Stimulated activated CD4-positive, alpha-beta T cell treated with anti-CD3 and anti-CD28 coated beads, TNF-alpha, amount 100 ng/mL, for 1 hour (primary cell): ENCODE results near the gene NME9.
"Not testable (repeated sequence)": the region's sequence is repeated elsewhere in the genome, so short reads cannot be mapped to it uniquely, and the experiment has no call there.

Experiments used
- DNase-seq, 3 donors: peaks; one replicate each; pipeline ENCODE4 v3.0.0-alpha.2; 2020; ENCODE audit warnings: low read depth in 3 of 3, low spot score in 1 of 3

The NME9 gene

GRCh38 chr3:138329127-138329983 is at the start of gene NME9:
Gene NME9, minus strand, starts transcription at chr3:138329851. Its CDS starts 516 bp downstream, at chr3:138329335.
- DNase-seq, result peak; percentile 76 to 82 (median 78)

- DNase-seq, result no peak
Observed at GRCh38 chr3:138378990-138379389, 49.3 kb upstream of the NME9 start.

- DNase-seq, result no peak
Observed at GRCh38 chr3:138378331-138378730, 48.7 kb upstream of the NME9 start.

- DNase-seq, result no peak
Observed at GRCh38 chr3:138377804-138378203, 48.2 kb upstream of the NME9 start.

GRCh38 chr3:138377212-138377611 is 47.6 kb upstream of the NME9 start:
- not testable (repeated sequence) for DNase-seq

GRCh38 chr3:138376663-138377062 is 47.0 kb upstream of the NME9 start:
- DNase-seq, result no peak

- no peak for DNase-seq
Observed at GRCh38 chr3:138375447-138375846, 45.8 kb upstream of the NME9 start.

GRCh38 chr3:138374573-138375134 is 45.0 kb upstream of the NME9 start:
- no peak for DNase-seq

GRCh38 chr3:138373736-138374094 is 44.1 kb upstream of the NME9 start:
- no peak for DNase-seq

- DNase-seq, result no peak
Observed at GRCh38 chr3:138373087-138373735, 43.6 kb upstream of the NME9 start.

GRCh38 chr3:138371070-138371965 is 41.7 kb upstream of the NME9 start:
- no peak for DNase-seq

- DNase-seq, result no peak
Observed at GRCh38 chr3:138370321-138370720, 40.7 kb upstream of the NME9 start.

GRCh38 chr3:138369151-138369900 is 39.7 kb upstream of the NME9 start:
- no peak for DNase-seq

- no peak for DNase-seq
Observed at GRCh38 chr3:138367911-138368310, 38.3 kb upstream of the NME9 start.

- DNase-seq, result no peak
Observed at GRCh38 chr3:138367326-138367850, 37.7 kb upstream of the NME9 start.

- no peak for DNase-seq
Observed at GRCh38 chr3:138366006-138366759, 36.5 kb upstream of the NME9 start.

GRCh38 chr3:138365253-138365555 is 35.6 kb upstream of the NME9 start:
- no peak for DNase-seq

GRCh38 chr3:138364356-138365252 is 35.0 kb upstream of the NME9 start:
- DNase-seq, result no peak

GRCh38 chr3:138363322-138363721 is 33.7 kb upstream of the NME9 start:
- DNase-seq, result no peak
